ENCODE results near the gene TEC.

TEC gene

DNA sequence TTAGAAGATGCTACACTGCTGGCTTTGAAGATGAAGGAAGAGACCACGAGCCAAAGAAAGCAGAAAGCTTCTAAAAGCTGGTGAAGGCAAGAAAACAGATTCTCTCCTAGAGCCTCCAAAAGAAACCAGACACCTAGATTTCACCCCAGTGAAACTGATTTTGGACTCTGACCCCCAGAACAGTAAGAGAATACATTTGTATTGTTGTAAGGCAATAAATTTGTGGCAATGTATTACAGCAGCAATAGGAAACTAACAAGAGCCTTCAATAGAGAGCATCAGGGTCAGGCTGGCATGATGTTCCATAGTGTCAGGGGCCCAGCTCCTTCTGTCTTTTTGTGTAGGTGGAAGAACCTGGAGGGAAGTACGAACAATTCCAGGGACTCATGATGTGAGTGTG lies 6.0 kb upstream of the TEC start:
- TF ChIP-seq, protein P1, sequence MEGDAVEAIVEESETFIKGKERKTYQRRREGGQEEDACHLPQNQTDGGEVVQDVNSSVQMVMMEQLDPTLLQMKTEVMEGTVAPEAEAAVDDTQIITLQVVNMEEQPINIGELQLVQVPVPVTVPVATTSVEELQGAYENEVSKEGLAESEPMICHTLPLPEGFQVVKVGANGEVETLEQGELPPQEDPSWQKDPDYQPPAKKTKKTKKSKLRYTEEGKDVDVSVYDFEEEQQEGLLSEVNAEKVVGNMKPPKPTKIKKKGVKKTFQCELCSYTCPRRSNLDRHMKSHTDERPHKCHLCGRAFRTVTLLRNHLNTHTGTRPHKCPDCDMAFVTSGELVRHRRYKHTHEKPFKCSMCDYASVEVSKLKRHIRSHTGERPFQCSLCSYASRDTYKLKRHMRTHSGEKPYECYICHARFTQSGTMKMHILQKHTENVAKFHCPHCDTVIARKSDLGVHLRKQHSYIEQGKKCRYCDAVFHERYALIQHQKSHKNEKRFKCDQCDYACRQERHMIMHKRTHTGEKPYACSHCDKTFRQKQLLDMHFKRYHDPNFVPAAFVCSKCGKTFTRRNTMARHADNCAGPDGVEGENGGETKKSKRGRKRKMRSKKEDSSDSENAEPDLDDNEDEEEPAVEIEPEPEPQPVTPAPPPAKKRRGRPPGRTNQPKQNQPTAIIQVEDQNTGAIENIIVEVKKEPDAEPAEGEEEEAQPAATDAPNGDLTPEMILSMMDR (IDR thresholded peaks at IDR 0.05; ENCODE audit: extremely low read depth, missing control alignments): no peak
- DNase-seq (ENCODE audit: low spot score): no peak

DNA sequence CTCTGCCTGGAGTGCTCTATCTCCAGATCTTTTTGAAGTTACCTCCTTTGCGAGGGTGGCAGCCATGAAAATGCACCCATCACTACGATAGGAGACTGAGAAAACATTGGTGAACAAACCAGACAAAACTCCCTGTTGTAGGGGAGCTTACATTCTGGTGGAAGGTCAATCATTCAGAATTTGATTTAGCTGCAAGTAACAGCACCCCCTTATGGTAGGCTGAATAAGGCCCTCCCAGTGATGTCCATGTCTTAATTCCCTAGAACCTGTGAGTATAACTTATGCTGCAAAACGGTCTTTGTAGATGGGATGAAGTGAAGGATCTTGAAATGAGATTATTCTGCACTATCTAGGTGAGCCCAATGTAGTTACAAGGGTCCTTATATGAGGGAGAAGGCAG lies 5.6 kb upstream of the TEC start:
- DNase-seq (ENCODE audit: low spot score): peak; percentile 41
- TF ChIP-seq, protein P1 (IDR thresholded peaks at IDR 0.05; ENCODE audit: extremely low read depth, missing control alignments): peak; percentile 48

GRCh38 chr4:48271626-48272025 lies 2.0 kb upstream of the TEC start:
- TF ChIP-seq, protein P1 (IDR thresholded peaks at IDR 0.05; ENCODE audit: extremely low read depth, missing control alignments): no peak

GRCh38 chr4:48270951-48271473 lies 1.4 kb upstream of the TEC start:
- TF ChIP-seq, protein P1 (IDR thresholded peaks at IDR 0.05; ENCODE audit: extremely low read depth, missing control alignments): no peak
- peak; percentile 61 for DNase-seq (ENCODE audit: low spot score)

More at GRCh38 chr4:48271626-48272025, 2.0 kb upstream of the TEC start:
- DNase-seq (ENCODE audit: low spot score): no peak

- no peak for DNase-seq (ENCODE audit: low spot score)
- TF ChIP-seq, protein P1 (IDR thresholded peaks at IDR 0.05; ENCODE audit: extremely low read depth, missing control alignments): no peak
Measured at GRCh38 chr4:48270523-48270897, 872 bp upstream of the TEC start.

DNA sequence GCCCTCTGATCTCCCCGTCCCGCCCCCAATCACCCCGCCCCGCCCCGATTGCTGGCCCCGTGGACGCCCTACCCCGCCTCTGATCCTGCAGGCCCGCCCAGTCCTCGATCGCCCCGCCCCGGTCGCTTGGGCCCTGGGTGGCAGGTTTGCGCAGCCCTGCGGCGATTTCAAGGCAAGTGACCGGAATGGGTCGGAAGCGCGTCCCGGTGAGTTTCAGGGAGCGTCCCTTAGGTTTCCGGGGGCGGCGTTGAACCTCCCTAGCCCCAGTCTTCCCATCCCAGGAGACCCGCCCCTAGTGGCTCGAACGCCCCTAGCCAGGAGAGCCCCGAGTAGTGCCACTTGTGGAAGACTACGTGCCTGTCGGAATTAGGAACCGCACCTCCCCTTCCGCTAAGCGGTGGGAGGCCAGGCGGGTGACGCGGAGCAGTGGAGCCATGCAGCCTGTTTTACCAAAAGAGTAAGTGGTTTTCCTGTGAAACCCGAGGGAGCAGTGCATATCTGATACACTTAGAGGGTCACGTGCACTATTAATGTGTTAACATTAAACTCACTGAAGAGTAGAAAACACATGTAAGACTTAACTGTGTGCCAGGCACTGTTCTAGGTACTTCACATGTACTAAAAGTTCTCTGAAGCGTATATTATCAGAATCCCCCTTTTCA lies 354 bp upstream of the TEC start:
- peak; percentile 97 for DNase-seq (ENCODE audit: low spot score)
- TF ChIP-seq, protein P1 (IDR thresholded peaks at IDR 0.05; ENCODE audit: extremely low read depth, missing control alignments): no peak

DNA sequence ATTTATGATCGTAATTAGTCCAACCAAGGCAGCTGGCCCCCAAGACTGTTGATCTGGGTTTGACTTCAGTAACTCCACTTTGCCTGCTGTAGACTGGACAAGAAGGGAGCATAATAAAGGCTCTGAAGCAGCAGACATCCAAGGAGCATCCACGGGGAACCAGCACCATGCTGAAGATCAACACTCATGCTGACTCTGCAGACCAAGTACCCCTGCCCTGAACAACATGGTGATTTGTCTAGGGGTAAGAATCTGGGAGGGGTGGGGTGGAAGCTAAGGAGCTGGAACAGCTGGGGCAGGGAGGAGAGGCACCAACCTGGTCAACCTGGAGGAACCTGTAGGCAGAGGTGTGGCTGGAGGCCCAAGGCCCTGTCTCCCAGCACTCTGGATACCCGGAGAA lies 2.1 kb downstream of the TEC start:
- TF ChIP-seq, protein P1 (IDR thresholded peaks at IDR 0.05; ENCODE audit: extremely low read depth, missing control alignments): no peak
- DNase-seq (ENCODE audit: low spot score): no peak

All from GM20000 (cell line).